Measurements from ENCODE around the gene CDK3.

- TF ChIP-seq EZH2 (IDR thresholded peaks at IDR 0.05) (no peak), POLR2AphosphoS5 (IDR thresholded peaks at IDR 0.05; ENCODE audit: borderline replicate concordance, low read depth, low read length) (no peak), FOXP2 (optimal IDR thresholded peaks at IDR 0.05; ENCODE audit: control extremely low read depth, extremely low read length, insufficient read depth) (no peak)
These were observed 52.8 kb downstream of the CDK3 start for GRCh38 chr17:76053246-76054111.

All from SK-N-MC (cell line).